Stimulated activated CD4-positive, alpha-beta T cell treated with anti-CD3 and anti-CD28 coated beads, Interleukin-15, amount 100 ng/mL, for 24 hours (primary cell): ENCODE data around the gene ARID3B.
A peak's percentile ranks its signal among the peaks of the same experiment; 100 is the strongest.
"Not testable (repeated sequence)": the region's sequence is repeated elsewhere in the genome, so short reads cannot be mapped to it uniquely, and the experiment has no call there.

ENCODE experiments used
- DNase-seq: peaks from one replicate; pipeline ENCODE4 v3.0.0-alpha.2; 2020

ARID3B gene

GRCh38 chr15:74537736-74538135 is 3.3 kb upstream of the ARID3B start:
- DNase-seq: no peak

- DNase-seq: not testable (repeated sequence)
Measured at GRCh38 chr15:74539521-74539920, 1.5 kb upstream of the ARID3B start.

- DNase-seq: peak; percentile 5
Measured at GRCh38 chr15:74540161-74540760, 759 bp upstream of the ARID3B start.

- DNase-seq: peak; percentile 82
Measured at GRCh38 chr15:74541494-74542165, 610 bp downstream of the ARID3B start.

GRCh38 chr15:74542166-74543042 is 1.4 kb downstream of the ARID3B start:
- no peak for DNase-seq

- no peak for DNase-seq
Measured at GRCh38 chr15:74543043-74543422, 2.0 kb downstream of the ARID3B start.

GRCh38 chr15:74543583-74543982 is 2.6 kb downstream of the ARID3B start:
- peak; percentile 30 for DNase-seq

GRCh38 chr15:74545086-74545485 is 4.1 kb downstream of the ARID3B start:
- DNase-seq: no peak

- DNase-seq: peak; percentile 98
Measured at GRCh38 chr15:74545776-74546656, 5.0 kb downstream of the ARID3B start.

- DNase-seq: no peak
Measured at GRCh38 chr15:74547616-74548015, 6.6 kb downstream of the ARID3B start.

- DNase-seq: no peak
Measured at GRCh38 chr15:74548241-74548640, 7.2 kb downstream of the ARID3B start.

- no peak for DNase-seq
Measured at GRCh38 chr15:74549816-74550215, 8.8 kb downstream of the ARID3B start.

- DNase-seq: no peak
Measured at GRCh38 chr15:74551714-74552113, 10.7 kb downstream of the ARID3B start.

GRCh38 chr15:74552773-74553441 is 11.9 kb downstream of the ARID3B start:
- no peak for DNase-seq

- DNase-seq: no peak
Measured at GRCh38 chr15:74555192-74555591, 14.2 kb downstream of the ARID3B start.

GRCh38 chr15:74558706-74559105 is 17.7 kb downstream of the ARID3B start:
- DNase-seq: no peak

GRCh38 chr15:74563442-74563841 is 22.4 kb downstream of the ARID3B start:
- DNase-seq: no peak

GRCh38 chr15:74564182-74564581 is 23.2 kb downstream of the ARID3B start:
- DNase-seq: no peak

- DNase-seq: no peak
Measured at GRCh38 chr15:74565381-74566085, 24.5 kb downstream of the ARID3B start.

GRCh38 chr15:74568594-74568993 is 27.6 kb downstream of the ARID3B start:
- no peak for DNase-seq

- DNase-seq: no peak
Measured at GRCh38 chr15:74569731-74570070, 28.7 kb downstream of the ARID3B start.

- no peak for DNase-seq
Measured at GRCh38 chr15:74571191-74571590, 30.2 kb downstream of the ARID3B start.
